ENCODE results near the gene DIP2C.
A peak's percentile ranks its signal among the peaks of the same experiment; 100 is the strongest.

The DIP2C gene

GRCh38 chr10:529468-530230 lies 159.8 kb downstream of the DIP2C start:
- no peaks in the 10 kb centered on the region; the same call in 1 of the 2 replicates for H3K27me3 ChIP-seq (replicated peaks; ENCODE audit: control insufficient read depth, insufficient read depth, low read length)
- H3K4me3 ChIP-seq (replicated peaks; ENCODE audit: low read depth, low read length) = no peak overlapping the region
- TF ChIP-seq, protein P1, sequence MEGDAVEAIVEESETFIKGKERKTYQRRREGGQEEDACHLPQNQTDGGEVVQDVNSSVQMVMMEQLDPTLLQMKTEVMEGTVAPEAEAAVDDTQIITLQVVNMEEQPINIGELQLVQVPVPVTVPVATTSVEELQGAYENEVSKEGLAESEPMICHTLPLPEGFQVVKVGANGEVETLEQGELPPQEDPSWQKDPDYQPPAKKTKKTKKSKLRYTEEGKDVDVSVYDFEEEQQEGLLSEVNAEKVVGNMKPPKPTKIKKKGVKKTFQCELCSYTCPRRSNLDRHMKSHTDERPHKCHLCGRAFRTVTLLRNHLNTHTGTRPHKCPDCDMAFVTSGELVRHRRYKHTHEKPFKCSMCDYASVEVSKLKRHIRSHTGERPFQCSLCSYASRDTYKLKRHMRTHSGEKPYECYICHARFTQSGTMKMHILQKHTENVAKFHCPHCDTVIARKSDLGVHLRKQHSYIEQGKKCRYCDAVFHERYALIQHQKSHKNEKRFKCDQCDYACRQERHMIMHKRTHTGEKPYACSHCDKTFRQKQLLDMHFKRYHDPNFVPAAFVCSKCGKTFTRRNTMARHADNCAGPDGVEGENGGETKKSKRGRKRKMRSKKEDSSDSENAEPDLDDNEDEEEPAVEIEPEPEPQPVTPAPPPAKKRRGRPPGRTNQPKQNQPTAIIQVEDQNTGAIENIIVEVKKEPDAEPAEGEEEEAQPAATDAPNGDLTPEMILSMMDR (IDR thresholded peaks at IDR 0.05; ENCODE audit: insufficient read depth, low read length, poor library complexity, severe bottlenecking) = no peak
- DNase-seq (ENCODE audit: extremely low read depth, insufficient read length) = no peak
- no peaks in the 10 kb centered on the region for H3K36me3 ChIP-seq (ENCODE audit: control insufficient read depth, insufficient read depth, low read length)

- TF ChIP-seq, protein P1 (IDR thresholded peaks at IDR 0.05; ENCODE audit: insufficient read depth, low read length, poor library complexity, severe bottlenecking) = no peak
- Histone ChIP-seq H3K4me3 (replicated peaks; ENCODE audit: low read depth, low read length) (no peak overlapping the region), H3K27me3 (replicated peaks; ENCODE audit: control insufficient read depth, insufficient read depth, low read length) (no peaks in the 10 kb centered on the region; the same call in 1 of the 2 replicates)
Measured at GRCh38 chr10:528173-529165, 161.0 kb downstream of the DIP2C start.

GRCh38 chr10:527416-527815 lies 162.1 kb downstream of the DIP2C start:
- no peaks in the 10 kb centered on the region; the same call in 1 of the 2 replicates for H3K27me3 ChIP-seq (replicated peaks; ENCODE audit: control insufficient read depth, insufficient read depth, low read length)
- no peak overlapping the region for H3K4me3 ChIP-seq (replicated peaks; ENCODE audit: low read depth, low read length)
- H3K36me3 ChIP-seq (ENCODE audit: control insufficient read depth, insufficient read depth, low read length) = no peaks in the 10 kb centered on the region
- TF ChIP-seq, protein P1 (IDR thresholded peaks at IDR 0.05; ENCODE audit: insufficient read depth, low read length, poor library complexity, severe bottlenecking) = no peak
- no peak for DNase-seq (ENCODE audit: extremely low read depth, insufficient read length)

More at GRCh38 chr10:528173-529165, 161.0 kb downstream of the DIP2C start:
- DNase-seq (ENCODE audit: extremely low read depth, insufficient read length) = no peak
- H3K36me3 ChIP-seq (ENCODE audit: control insufficient read depth, insufficient read depth, low read length) = no peaks in the 10 kb centered on the region

DNA sequence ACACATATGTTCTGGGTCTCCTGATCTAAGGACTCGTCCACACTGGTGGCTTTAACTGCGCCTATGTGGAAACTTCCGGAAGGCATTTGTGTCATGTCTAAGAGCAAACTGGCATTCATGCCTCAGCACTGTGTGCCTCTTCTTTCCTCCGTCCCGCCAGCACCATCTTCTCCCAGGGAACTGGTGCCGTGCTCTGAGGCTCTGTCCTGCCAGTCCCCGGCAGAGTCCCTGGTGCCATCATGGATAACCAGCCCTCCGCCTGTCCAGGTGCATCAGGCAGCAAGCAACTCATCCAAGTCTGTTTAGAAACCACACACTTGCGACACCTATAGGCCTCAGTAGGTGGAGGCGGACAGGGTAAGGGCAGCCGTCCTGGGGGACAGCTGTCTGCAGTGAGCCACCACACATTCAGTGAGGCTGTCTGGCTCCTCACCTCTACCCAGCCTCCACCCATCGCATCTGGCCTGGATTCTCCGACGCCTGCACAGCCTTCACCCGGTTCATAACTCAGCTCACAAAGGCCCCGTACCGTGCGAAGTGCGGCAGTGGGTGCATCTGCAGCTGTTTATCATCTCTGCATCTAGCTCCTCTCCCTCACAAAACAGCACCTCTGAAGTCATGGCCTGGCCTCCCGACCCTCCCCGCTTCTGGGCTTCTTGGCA lies 162.7 kb downstream of the DIP2C start:
- Histone ChIP-seq H3K27me3 (replicated peaks; ENCODE audit: control insufficient read depth, insufficient read depth, low read length) (no peaks in the 10 kb centered on the region; the same call in 1 of the 2 replicates), H3K4me3 (replicated peaks; ENCODE audit: low read depth, low read length) (no peak overlapping the region), H3K36me3 (ENCODE audit: control insufficient read depth, insufficient read depth, low read length) (no peaks in the 10 kb centered on the region)
- TF ChIP-seq, protein P1 (IDR thresholded peaks at IDR 0.05; ENCODE audit: insufficient read depth, low read length, poor library complexity, severe bottlenecking) = peak; percentile 60
- DNase-seq (ENCODE audit: extremely low read depth, insufficient read length) = no peak

DNA sequence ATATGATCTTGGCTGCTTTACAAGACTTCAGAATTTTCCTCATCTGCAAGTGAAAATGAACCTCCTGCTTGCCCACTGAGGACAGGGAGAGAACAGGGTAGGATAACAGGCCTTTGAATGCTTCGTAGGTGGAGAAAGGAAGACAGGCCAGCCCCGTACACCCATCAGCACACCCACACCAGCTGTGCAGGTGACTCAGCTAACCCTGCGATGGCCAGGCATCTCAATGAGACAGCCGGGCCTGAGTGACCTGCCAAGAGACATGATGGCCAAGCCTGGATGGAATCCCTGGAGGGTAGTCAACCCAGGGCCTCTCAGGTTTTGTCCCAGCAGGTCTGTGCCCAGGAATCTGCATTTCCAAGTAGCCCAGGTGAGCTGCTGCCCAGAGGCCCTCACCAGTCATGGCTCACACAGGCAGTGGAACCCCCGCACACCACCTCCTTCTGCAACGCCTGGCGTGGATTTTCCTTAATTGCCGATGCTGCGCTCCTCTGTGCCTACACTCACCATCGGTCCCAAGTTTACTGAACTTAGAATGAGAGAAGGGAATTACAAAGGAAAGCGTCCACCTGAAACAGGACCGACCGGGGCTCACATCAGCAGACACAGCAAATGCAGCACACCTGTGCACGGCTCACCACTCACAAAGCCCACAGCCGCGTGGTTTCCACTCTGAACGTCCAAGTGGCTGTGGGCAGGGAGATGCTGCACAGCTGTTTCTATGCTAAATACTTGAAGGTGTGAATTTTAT lies 163.7 kb downstream of the DIP2C start:
- TF ChIP-seq, protein P1 (IDR thresholded peaks at IDR 0.05; ENCODE audit: insufficient read depth, low read length, poor library complexity, severe bottlenecking) = no peak

More for the DNA sequence above, 163.7 kb downstream of the DIP2C start:
- no peaks in the 10 kb centered on the region; the same call in 1 of the 2 replicates for H3K27me3 ChIP-seq (replicated peaks; ENCODE audit: control insufficient read depth, insufficient read depth, low read length)
- no peak for DNase-seq (ENCODE audit: extremely low read depth, insufficient read length)
- no peaks in the 10 kb centered on the region for H3K36me3 ChIP-seq (ENCODE audit: control insufficient read depth, insufficient read depth, low read length)
- H3K4me3 ChIP-seq (replicated peaks; ENCODE audit: low read depth, low read length) = no peak overlapping the region
